ENCODE results near the gene ARMC6. TPM values are rescaled to one million over a fixed set of nuclear protein-coding genes. Genes with fewer than 3 reads are reported as not detected.

ARMC6 gene
- total RNA-seq (10 to 100 TPM; 11.4 to 21.7 (median 13.5) TPM), polyA plus RNA-seq (10 to 100 TPM; 15.6 to 23.5 (median 20.3) TPM)

DNA sequence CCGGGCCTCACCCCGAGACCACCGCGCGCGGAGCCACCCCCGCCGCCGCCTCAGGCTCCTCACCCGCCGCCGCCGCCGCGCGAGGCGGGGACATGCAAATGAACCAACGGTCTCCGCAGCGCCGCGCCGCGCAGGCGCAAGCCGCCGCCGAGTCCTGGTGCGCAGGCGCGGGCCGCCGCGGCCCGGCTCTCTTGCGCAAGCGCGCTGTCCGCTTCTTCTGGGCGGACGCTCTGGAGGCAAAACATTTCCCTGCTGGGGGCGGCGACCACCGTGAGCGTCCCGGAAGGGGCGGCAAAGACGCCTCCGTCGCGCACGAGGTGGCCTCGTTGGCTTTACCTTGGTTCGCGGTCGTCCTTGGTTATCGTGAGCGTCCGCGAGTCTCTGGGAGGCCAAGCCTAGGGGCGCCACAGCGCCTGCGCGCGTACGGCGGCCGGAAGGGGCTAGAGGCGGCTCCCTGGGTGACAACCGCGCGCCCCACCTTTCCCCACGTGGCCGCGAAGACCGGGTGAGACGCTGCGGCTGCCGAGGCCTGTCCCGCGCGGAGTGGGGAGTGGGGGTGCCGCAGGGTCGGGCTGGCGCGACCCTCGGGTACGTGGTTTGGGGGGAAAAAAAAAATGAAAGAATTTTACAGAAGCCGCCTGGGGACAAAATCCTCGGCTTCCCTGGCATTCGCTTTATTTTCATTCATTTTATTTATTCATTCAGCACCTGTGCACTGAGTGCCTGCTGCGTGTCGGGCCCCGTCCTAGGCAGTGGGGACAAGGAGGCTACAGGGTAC, at the start of gene ARMC6, which contains the start of gene SUGP2:
Gene ARMC6, plus strand, starts transcription at position 178 of the 778 bp plus-strand sequence. CDS start 607 bp downstream, outside the sequence.
Gene SUGP2, minus strand, starts transcription at position 92 of the 778 bp plus-strand sequence. CDS start 2,446 bp downstream, outside the sequence.
- H3K27ac ChIP-seq: peak within 1 kb of the TSS; percentile 93 to 97 (median 95)
- WGBS, 2 donors: 0% methylated on average over 94 of the region's 94 CpGs
- DNase-seq: peak; percentile 90
- H3K36me3 ChIP-seq: peaks cover 3 to 23% (median 7%) of the 10 kb centered on the region in 4 donors
- no peaks in the 10 kb centered on the region for H3K9me3 ChIP-seq
- H3K27me3 ChIP-seq: no peaks in the 10 kb centered on the region
- intact Hi-C loops (cut with DNase I): loop anchor here (2.0 kb wide), 1 partner anchor 29 kb away; the partner anchor contains the start of gene SLC25A42
- peaks cover 0 to 32% (median 26%) of the 10 kb centered on the region in 4 donors for H3K4me1 ChIP-seq
- peak within 1 kb of the TSS; percentile 74 to 92 (median 88) for H3K4me3 ChIP-seq
- no peak for TF ChIP-seq POLR2A (IDR thresholded peaks at IDR 0.05)
- no peak for TF ChIP-seq EP300 (IDR thresholded peaks at IDR 0.05)
- TF ChIP-seq CTCF (IDR thresholded peaks at IDR 0.05): peak in 3 of 4 experiments; percentile 7 to 20 (median 8)
- peak; percentile 50 to 80 (median 69) for TF ChIP-seq POLR2AphosphoS5 (IDR thresholded peaks at IDR 0.05)

GRCh38 chr19:18984251-18984650, 49.2 kb upstream of the ARMC6 start:
- no peak for TF ChIP-seq CTCF (IDR thresholded peaks at IDR 0.05)
- TF ChIP-seq POLR2AphosphoS5 (IDR thresholded peaks at IDR 0.05): no peak
- Histone ChIP-seq H3K4me1 (peaks cover 0 to 4% (median 0%) of the 10 kb centered on the region in 4 donors), H3K27me3 (peaks cover 0 to 23% (median 0%) of the 10 kb centered on the region in 3 donors), H3K4me3 (no peak overlapping the region), H3K36me3 (no peaks in the 10 kb centered on the region), H3K9me3 (no peaks in the 10 kb centered on the region), H3K27ac (no peak overlapping the region)
- intact Hi-C loops (cut with DNase I): no loop called here
- no peak for DNase-seq
- WGBS, 2 donors: 44 to 74% methylated on average over 3 of the region's 3 CpGs

- WGBS, 2 donors: 40 to 67% methylated on average over 7 of the region's 7 CpGs
- H3K4me3 ChIP-seq: no peak overlapping the region
- H3K27ac ChIP-seq: no peak overlapping the region
- peaks cover 0 to 4% (median 0%) of the 10 kb centered on the region in 4 donors for H3K4me1 ChIP-seq
- no peak for DNase-seq
- no peaks in the 10 kb centered on the region for H3K36me3 ChIP-seq
- H3K27me3 ChIP-seq: peaks cover 0 to 23% (median 0%) of the 10 kb centered on the region in 3 donors
- H3K9me3 ChIP-seq: no peaks in the 10 kb centered on the region
- intact Hi-C loops (cut with DNase I): no loop called here
- TF ChIP-seq EP300 (IDR thresholded peaks at IDR 0.05) (no peak), POLR2AphosphoS5 (IDR thresholded peaks at IDR 0.05) (no peak), POLR2A (IDR thresholded peaks at IDR 0.05) (no peak), CTCF (IDR thresholded peaks at IDR 0.05) (no peak)
These were observed 48.1 kb upstream of the ARMC6 start for GRCh38 chr19:18985257-18985656.

- H3K4me3 ChIP-seq: no peak overlapping the region
- H3K9me3 ChIP-seq: no peaks in the 10 kb centered on the region
- TF ChIP-seq EP300 (IDR thresholded peaks at IDR 0.05) (no peak), POLR2A (IDR thresholded peaks at IDR 0.05) (no peak), POLR2AphosphoS5 (IDR thresholded peaks at IDR 0.05) (no peak), CTCF (IDR thresholded peaks at IDR 0.05) (no peak)
- no peak for DNase-seq
- H3K36me3 ChIP-seq: peaks cover 0 to 14% (median 6%) of the 10 kb centered on the region in 4 donors
- intact Hi-C loops (cut with DNase I): no loop called here
- H3K27me3 ChIP-seq: peaks cover 0 to 18% (median 0%) of the 10 kb centered on the region in 3 donors
- 51 to 61% methylated on average over 4 of the region's 4 CpGs for WGBS, 2 donors
- H3K4me1 ChIP-seq: peaks cover 0 to 4% (median 0%) of the 10 kb centered on the region in 4 donors
- H3K27ac ChIP-seq: no peak overlapping the region
These were observed 45.9 kb upstream of the ARMC6 start for GRCh38 chr19:18987456-18987855.

Data from sigmoid colon (tissue), 7 donors.